ENCODE results near the gene PALLD.

GRCh38 chr4:168575473-168575872 lies 78.6 kb downstream of the PALLD start:
- TF ChIP-seq GATA2 (IDR thresholded peaks at IDR 0.05; ENCODE audit: low read depth, low read length) (no peak), GATA3 (IDR thresholded peaks at IDR 0.05; ENCODE audit: low read depth, low read length) (no peak)
